GM18520 (cell line): ENCODE data around the gene STIM2.

Experiments
- ATAC-seq: cut with Tn5 transposase; IDR thresholded peaks from one replicate; pipeline ENCODE4 v1.9.1; 2021; ENCODE audit not compliant: unreplicated experiment

The STIM2 gene

DNA sequence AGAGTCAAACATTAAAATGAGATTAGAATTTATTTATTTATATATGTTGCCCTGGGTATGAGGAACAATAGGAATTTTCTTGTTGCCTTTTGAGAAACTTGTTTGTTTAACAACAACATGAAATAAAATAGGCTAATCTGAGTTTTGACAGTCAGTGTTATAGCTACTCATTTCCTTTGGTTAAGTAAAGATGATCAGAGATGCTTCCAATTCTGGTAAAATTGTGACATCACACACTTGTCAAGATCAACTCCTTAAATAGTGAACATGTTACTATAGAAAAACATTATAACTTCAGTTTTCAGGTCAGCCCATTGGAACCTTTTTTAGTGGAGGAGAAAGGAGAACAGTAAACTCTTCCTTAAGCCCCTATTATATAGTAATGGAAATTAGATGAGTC lies 136.1 kb downstream of the STIM2 start:
- ATAC-seq: no peak

- ATAC-seq: no peak
These were observed 139.0 kb downstream of the STIM2 start for GRCh38 chr4:26999689-27000088.

GRCh38 chr4:27000122-27000521 lies 139.5 kb downstream of the STIM2 start:
- no peak for ATAC-seq

GRCh38 chr4:27000820-27001219 lies 140.2 kb downstream of the STIM2 start:
- ATAC-seq: no peak

GRCh38 chr4:27001398-27002164 lies 140.9 kb downstream of the STIM2 start:
- no peak for ATAC-seq

- no peak for ATAC-seq
These were observed 143.0 kb downstream of the STIM2 start for GRCh38 chr4:27003642-27004113.

- no peak for ATAC-seq
These were observed 144.9 kb downstream of the STIM2 start for GRCh38 chr4:27005501-27005900.

GRCh38 chr4:27005905-27006590 lies 145.4 kb downstream of the STIM2 start:
- no peak for ATAC-seq

DNA sequence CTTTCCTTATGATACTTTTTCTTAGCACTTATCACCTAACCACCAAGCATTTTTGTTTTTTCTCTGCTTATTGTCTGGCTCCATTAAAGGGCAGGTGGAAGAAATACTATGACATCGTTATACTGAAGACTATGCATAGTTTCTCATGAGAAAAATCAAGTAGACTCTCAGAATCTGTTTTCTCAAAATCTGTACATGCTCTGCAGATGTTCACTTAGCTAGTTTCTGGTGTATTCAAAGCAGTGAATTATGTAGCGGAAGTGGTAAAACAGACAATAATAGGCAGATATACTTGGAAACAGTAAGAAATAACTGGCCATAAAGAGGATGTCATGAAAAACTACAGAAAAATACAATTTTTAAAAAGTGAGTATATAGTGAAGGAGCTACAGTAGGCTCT lies 146.0 kb downstream of the STIM2 start:
- no peak for ATAC-seq

DNA sequence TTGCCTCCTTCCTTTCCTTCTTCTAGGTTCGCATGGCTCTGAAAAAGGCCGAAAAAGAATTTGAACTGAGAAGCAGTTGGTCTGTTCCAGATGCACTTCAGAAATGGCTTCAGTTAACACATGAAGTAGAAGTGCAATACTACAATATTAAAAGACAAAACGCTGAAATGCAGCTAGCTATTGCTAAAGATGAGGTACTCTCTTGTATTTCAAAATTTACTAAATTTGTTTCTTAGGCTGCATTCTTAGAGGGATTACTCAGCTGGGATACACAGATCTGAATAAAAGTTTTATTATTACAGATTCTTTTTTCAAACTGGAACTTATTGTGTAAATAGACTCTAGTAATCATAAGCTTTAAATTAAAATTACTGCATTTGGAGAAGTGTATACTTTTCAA lies 146.9 kb downstream of the STIM2 start:
- no peak for ATAC-seq

DNA sequence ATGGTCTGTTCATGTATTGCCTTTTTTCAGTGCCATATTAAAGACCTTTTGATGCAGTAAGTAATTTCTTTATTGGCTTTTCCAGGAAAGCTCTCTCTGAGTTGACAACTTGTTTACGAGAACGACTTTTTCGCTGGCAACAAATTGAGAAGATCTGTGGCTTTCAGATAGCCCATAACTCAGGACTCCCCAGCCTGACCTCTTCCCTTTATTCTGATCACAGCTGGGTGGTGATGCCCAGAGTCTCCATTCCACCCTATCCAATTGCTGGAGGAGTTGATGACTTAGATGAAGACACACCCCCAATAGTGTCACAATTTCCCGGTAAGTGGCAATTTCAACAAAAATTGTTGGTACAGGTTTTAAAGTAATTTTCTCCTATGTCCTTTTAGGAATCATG lies 148.0 kb downstream of the STIM2 start:
- no peak for ATAC-seq

- no peak for ATAC-seq
These were observed 148.9 kb downstream of the STIM2 start for GRCh38 chr4:27009539-27009938.

GRCh38 chr4:27010334-27010940 lies 149.8 kb downstream of the STIM2 start:
- ATAC-seq: no peak

- ATAC-seq: no peak
These were observed 150.8 kb downstream of the STIM2 start for GRCh38 chr4:27011401-27011800.

GRCh38 chr4:27013012-27013411 lies 152.4 kb downstream of the STIM2 start:
- no peak for ATAC-seq

GRCh38 chr4:27016551-27016950 lies 155.9 kb downstream of the STIM2 start:
- no peak for ATAC-seq

GRCh38 chr4:27017623-27018022 lies 157.0 kb downstream of the STIM2 start:
- ATAC-seq: no peak

GRCh38 chr4:27018076-27018475 lies 157.4 kb downstream of the STIM2 start:
- no peak for ATAC-seq

- no peak for ATAC-seq
These were observed 158.3 kb downstream of the STIM2 start for GRCh38 chr4:27018910-27019309.

GRCh38 chr4:27019766-27020165 lies 159.1 kb downstream of the STIM2 start:
- no peak for ATAC-seq

DNA sequence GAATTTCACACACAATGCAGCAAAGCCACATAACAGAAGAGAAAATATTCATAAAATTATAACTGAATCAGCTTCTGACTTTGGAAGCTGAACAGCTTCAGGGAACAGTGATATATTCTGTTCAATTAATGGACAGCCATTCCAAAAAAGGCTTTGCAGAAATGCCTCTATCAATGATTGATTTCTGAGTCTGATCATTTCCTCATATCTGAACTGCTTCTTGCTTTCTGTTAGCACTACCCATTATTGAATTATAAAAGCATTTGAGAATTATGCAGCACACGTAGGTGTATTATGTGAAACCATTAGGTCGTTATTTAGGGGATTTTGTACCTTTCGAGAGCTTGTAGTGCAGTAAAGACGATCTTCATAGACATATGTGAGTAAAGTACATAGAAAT lies 159.6 kb downstream of the STIM2 start:
- ATAC-seq: no peak

DNA sequence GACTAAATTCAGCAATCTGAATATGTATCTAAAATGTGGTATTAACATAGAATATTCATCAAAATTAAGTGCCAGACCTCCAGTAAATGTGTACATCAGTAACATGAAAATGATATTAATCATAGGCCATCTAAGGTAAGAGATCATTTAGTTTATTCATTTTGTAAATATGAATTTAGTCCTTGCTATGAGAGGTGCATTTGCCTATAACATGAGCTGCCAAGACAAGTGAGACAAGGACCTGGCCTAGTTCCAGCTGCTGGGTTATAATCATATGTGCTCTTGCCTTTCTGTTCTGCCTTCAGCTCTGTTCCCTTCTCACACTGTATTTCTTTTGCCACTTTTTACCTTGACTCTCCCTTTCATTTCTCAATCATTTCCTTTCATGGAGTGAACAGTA lies 160.0 kb downstream of the STIM2 start:
- ATAC-seq: no peak
